K562 (cell line): Measurements from ENCODE around the gene GCSH. TPM values are rescaled to one million over a fixed set of nuclear protein-coding genes. Genes with fewer than 3 reads are reported as not detected.

Source experiments
- CHD2 ChIP-seq: IDR thresholded peaks from 2 replicates; pipeline ENCODE4 v1.6.1; 2011; ENCODE audit warnings: low read depth, low read length
- ESRRB ChIP-seq: fragments of 250-450 bp; sonication (Bioruptor Pico); IDR thresholded peaks from 2 replicates; pipeline ENCODE4 v1.5.0; 2020; ENCODE audit warnings: mild to moderate bottlenecking, moderate library complexity, borderline replicate concordance
- FOXJ2 ChIP-seq: fragments of 200-800 bp; sonication (Bioruptor generic); IDR thresholded peaks from 2 replicates; pipeline ENCODE4 v1.6.1; 2016; ENCODE audit warnings: missing genetic modification characterization, missing compliant biosample characterization
- MCM5 ChIP-seq: fragments of 450-650 bp; IDR thresholded peaks from 2 replicates; pipeline ENCODE4 v1.6.1; 2016; ENCODE audit warnings: low read depth
- PHF20 ChIP-seq: fragments of 450-650 bp; IDR thresholded peaks from 2 replicates; pipeline ENCODE4 v1.6.1; 2018; ENCODE audit not compliant: partially characterized antibody
- TFE3 ChIP-seq: fragments of 450-650 bp; formaldehyde crosslinking; IDR thresholded peaks from 2 replicates; pipeline ENCODE4 v1.4.0; 2020; ENCODE audit warnings: mild to moderate bottlenecking, mixed read lengths
- TOE1 ChIP-seq, 2 experiments: fragments of 450-650 bp in 1 of 2; sonication (generic) in 1 of 2; formaldehyde crosslinking in 1 of 2; IDR thresholded peaks; 2 replicates each; pipeline versions ENCODE4 v1.7.1 to v1.8.0; 2016 to 2022; ENCODE audit warnings: borderline replicate concordance in 2 of 2, mild to moderate bottlenecking in 2 of 2, antibody characterized with exemption in 1 of 2, inconsistent platforms in 1 of 2, low read depth in 1 of 2, missing genetic modification reagents in 1 of 2, moderate library complexity in 1 of 2
- USF2 ChIP-seq: sonication (generic); formaldehyde crosslinking; IDR thresholded peaks from 2 replicates; pipeline ENCODE4 v1.5.0; 2020; ENCODE audit warnings: missing genetic modification reagents
- ZNF12 ChIP-seq: sonication (generic); formaldehyde crosslinking; IDR thresholded peaks from 2 replicates; pipeline ENCODE4 v1.4.0; 2020; ENCODE audit warnings: mild to moderate bottlenecking, missing genetic modification reagents
- polyA plus RNA-seq, 8 experiments: library from polyadenylated mRNA; depleted of rRNA in 4 of 8; stranded (reverse) in 5 of 8; unstranded in 3 of 8; fragments of >200 nt; fragmentation: Nextera tagmentation in 2 of 8; fragmentation: Illumina TruSeq in 1 of 8; extraction: Ambion mirVana in 2 of 8; extraction: Trizol in 1 of 8; gene quantifications; 2 replicates each; pipeline versions ENCODE4 v1.2.1 to v1.2.3, GENCODE V29; 2011 to 2014; ENCODE audit warnings: inconsistent platforms in 1 of 8, missing spikeins in 1 of 8
- total RNA-seq, 7 experiments: library from RNA; depleted of rRNA in 6 of 7; stranded (reverse); fragments of >200 nt in 6 of 7; fragmentation: Illumina TruSeq in 2 of 7; extraction: Trizol in 2 of 7; gene quantifications; 2 replicates each; pipeline versions ENCODE4 v1.2.1 to v1.2.3, GENCODE V29; 2011 to 2021; ENCODE audit warnings: low replicate concordance in 1 of 7
- TF ChIP-seq, protein P1 (sequence below), 2 experiments: IDR thresholded peaks; 2 replicates each; pipeline ENCODE4 v1.6.1; 2012; ENCODE audit warnings: improper control_type of control experiment in 2 of 2, low read depth in 2 of 2, low read length in 2 of 2, borderline replicate concordance in 1 of 2

Gene GCSH
- total and polyA plus RNA-seq, 9 of the 15 experiments (the other 6 are each of a cell fraction or from before 2014, with no cell fraction given), result 35.0 to 121 (median 89.0) TPM

DNA sequence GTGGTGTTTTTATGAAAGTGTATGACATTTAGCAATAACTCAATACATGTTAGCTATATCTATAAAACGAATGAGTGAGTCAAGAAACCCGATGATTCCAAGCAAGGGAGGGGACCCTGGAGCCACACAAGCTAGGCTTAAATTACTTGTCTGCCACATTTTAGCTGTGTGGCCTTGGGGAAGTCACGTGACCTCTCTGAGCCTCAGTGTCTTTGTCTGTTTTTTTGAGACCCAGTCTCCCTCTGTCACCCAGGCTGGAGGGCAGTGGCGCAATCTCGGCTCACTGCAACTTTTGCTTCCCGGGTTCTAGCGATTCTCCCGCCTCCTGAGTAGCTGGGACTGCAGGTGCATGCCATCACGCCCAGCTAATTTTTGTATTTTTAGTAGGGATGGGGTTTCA is 20.1 kb upstream of the GCSH start (continued):
- TF ChIP-seq TOE1 (IDR thresholded peaks at IDR 0.05; ENCODE audit: borderline replicate concordance) (peak; percentile 66; the same call in 1 of the 2 replicates), TOE1 (CRISPR knock-in tag; IDR thresholded peaks at IDR 0.05; ENCODE audit: borderline replicate concordance, low read depth) (no peak), TFE3 (CRISPR knock-in tag) (peak; percentile 94), CHD2 (no peak), PHF20 (no peak), ZNF12 (CRISPR knock-in tag) (no peak), FOXJ2 (no peak), ESRRB (CRISPR knock-in tag) (no peak), USF2 (CRISPR knock-in tag) (peak; percentile 39; the same call in 1 of the 2 replicates), MCM5 (no peak)
- TF ChIP-seq, protein P1, sequence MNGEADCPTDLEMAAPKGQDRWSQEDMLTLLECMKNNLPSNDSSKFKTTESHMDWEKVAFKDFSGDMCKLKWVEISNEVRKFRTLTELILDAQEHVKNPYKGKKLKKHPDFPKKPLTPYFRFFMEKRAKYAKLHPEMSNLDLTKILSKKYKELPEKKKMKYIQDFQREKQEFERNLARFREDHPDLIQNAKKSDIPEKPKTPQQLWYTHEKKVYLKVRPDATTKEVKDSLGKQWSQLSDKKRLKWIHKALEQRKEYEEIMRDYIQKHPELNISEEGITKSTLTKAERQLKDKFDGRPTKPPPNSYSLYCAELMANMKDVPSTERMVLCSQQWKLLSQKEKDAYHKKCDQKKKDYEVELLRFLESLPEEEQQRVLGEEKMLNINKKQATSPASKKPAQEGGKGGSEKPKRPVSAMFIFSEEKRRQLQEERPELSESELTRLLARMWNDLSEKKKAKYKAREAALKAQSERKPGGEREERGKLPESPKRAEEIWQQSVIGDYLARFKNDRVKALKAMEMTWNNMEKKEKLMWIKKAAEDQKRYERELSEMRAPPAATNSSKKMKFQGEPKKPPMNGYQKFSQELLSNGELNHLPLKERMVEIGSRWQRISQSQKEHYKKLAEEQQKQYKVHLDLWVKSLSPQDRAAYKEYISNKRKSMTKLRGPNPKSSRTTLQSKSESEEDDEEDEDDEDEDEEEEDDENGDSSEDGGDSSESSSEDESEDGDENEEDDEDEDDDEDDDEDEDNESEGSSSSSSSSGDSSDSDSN (IDR thresholded peaks at IDR 0.05; ENCODE audit: borderline replicate concordance in 1 of 2, low read depth in 2 of 2, low read length in 2 of 2), result no peak
